ENCODE data around the gene ZNF423.

ZNF423 gene

GRCh38 chr16:49453983-49454382, 401.9 kb downstream of the ZNF423 start:
- TF ChIP-seq EZH2 (IDR thresholded peaks at IDR 0.05; ENCODE audit: borderline replicate concordance, low read length), result no peak
- Histone ChIP-seq H3K4me2 (ENCODE audit: low read length) (peak overlapping the region; percentile 38; the same call in 1 of the 2 replicates), H3K79me2 (ENCODE audit: insufficient read depth, low read length) (no peaks in the 10 kb centered on the region), H4K20me1 (ENCODE audit: insufficient read depth, low read length) (no peaks in the 10 kb centered on the region), H3K36me3 (ENCODE audit: insufficient read depth, low read length) (no peaks in the 10 kb centered on the region; the same call in 1 of the 2 replicates), H3K9ac (ENCODE audit: low read length) (no peak overlapping the region), H3K4me1 (ENCODE audit: insufficient read depth, low read length, severe bottlenecking) (peaks cover 10% of the 10 kb centered on the region), H2AFZ (ENCODE audit: low read length) (no peak overlapping the region), H3K9me2 (ENCODE audit: low read depth, low read length) (no peaks in the 10 kb centered on the region), H3K4me3 (ENCODE audit: low read depth, low read length, poor library complexity, severe bottlenecking) (peak overlapping the region; percentile 50), H3K9me3 (ENCODE audit: low read length) (no peaks in the 10 kb centered on the region; the same call in 1 of the 2 replicates), H3F3A (ENCODE audit: insufficient read depth, low read length) (no peaks in the 10 kb centered on the region), H3K27ac (ENCODE audit: low read depth, low read length, poor library complexity, severe bottlenecking) (no peak overlapping the region), H3K27me3 (ENCODE audit: insufficient read depth, low read length) (peaks cover 9% of the 10 kb centered on the region; the same call in 1 of the 2 replicates)

GRCh38 chr16:49453021-49453420, 402.9 kb downstream of the ZNF423 start:
- Histone ChIP-seq H3K9me3 (ENCODE audit: low read length) (no peaks in the 10 kb centered on the region; the same call in 1 of the 2 replicates), H3F3A (ENCODE audit: insufficient read depth, low read length) (no peaks in the 10 kb centered on the region), H3K9ac (ENCODE audit: low read length) (no peak overlapping the region), H3K27ac (ENCODE audit: low read depth, low read length, poor library complexity, severe bottlenecking) (no peak overlapping the region), H3K4me2 (ENCODE audit: low read length) (no peak overlapping the region), H3K36me3 (ENCODE audit: insufficient read depth, low read length) (no peaks in the 10 kb centered on the region; the same call in 1 of the 2 replicates), H3K79me2 (ENCODE audit: insufficient read depth, low read length) (no peaks in the 10 kb centered on the region), H2AFZ (ENCODE audit: low read length) (no peak overlapping the region), H3K9me2 (ENCODE audit: low read depth, low read length) (no peaks in the 10 kb centered on the region), H4K20me1 (ENCODE audit: insufficient read depth, low read length) (no peaks in the 10 kb centered on the region), H3K27me3 (ENCODE audit: insufficient read depth, low read length) (peaks cover 9% of the 10 kb centered on the region; the same call in 1 of the 2 replicates), H3K4me3 (ENCODE audit: low read depth, low read length, poor library complexity, severe bottlenecking) (no peak overlapping the region), H3K4me1 (ENCODE audit: insufficient read depth, low read length, severe bottlenecking) (peaks cover 10% of the 10 kb centered on the region)
- TF ChIP-seq CTCF (IDR thresholded peaks at IDR 0.05; ENCODE audit: low read length) (no peak), EZH2 (IDR thresholded peaks at IDR 0.05; ENCODE audit: borderline replicate concordance, low read length) (no peak)

DNA sequence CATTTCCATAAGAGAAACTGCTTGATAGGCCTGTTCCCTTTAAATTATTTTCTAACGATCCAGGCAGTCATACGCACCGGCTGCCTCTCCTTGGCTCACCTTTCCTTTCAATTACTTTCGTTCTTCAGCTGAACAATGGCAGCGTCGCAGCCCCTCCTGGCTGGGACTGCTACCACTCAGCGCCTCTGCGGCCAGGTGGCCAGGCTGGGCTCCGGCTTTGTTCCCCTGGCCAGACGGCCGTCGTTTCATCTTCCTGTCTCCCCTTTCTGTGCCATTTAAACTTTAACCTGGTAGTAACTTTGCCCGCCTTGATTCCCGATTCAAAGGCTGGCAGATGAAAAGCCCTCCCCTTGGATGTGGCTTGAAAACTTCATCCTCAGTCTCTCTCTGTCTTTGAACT, 403.3 kb downstream of the ZNF423 start:
- H3K36me3 ChIP-seq (ENCODE audit: insufficient read depth, low read length), result no peaks in the 10 kb centered on the region; the same call in 1 of the 2 replicates
- no peaks in the 10 kb centered on the region for H4K20me1 ChIP-seq (ENCODE audit: insufficient read depth, low read length)
- H3K27ac ChIP-seq (ENCODE audit: low read depth, low read length, poor library complexity, severe bottlenecking), result no peak overlapping the region
- TF ChIP-seq CTCF (IDR thresholded peaks at IDR 0.05; ENCODE audit: low read length) (no peak), EZH2 (IDR thresholded peaks at IDR 0.05; ENCODE audit: borderline replicate concordance, low read length) (no peak)
- no peaks in the 10 kb centered on the region for H3K79me2 ChIP-seq (ENCODE audit: insufficient read depth, low read length)
- H3K9me2 ChIP-seq (ENCODE audit: low read depth, low read length), result no peaks in the 10 kb centered on the region
- peaks cover 9% of the 10 kb centered on the region; the same call in 1 of the 2 replicates for H3K27me3 ChIP-seq (ENCODE audit: insufficient read depth, low read length)
- H3F3A ChIP-seq (ENCODE audit: insufficient read depth, low read length), result no peaks in the 10 kb centered on the region
- H3K9me3 ChIP-seq (ENCODE audit: low read length), result no peaks in the 10 kb centered on the region; the same call in 1 of the 2 replicates
- H3K4me3 ChIP-seq (ENCODE audit: low read depth, low read length, poor library complexity, severe bottlenecking), result no peak overlapping the region
- no peak overlapping the region for H3K9ac ChIP-seq (ENCODE audit: low read length)
- no peak overlapping the region for H2AFZ ChIP-seq (ENCODE audit: low read length)
- no peak overlapping the region for H3K4me2 ChIP-seq (ENCODE audit: low read length)
- H3K4me1 ChIP-seq (ENCODE audit: insufficient read depth, low read length, severe bottlenecking), result peaks cover 10% of the 10 kb centered on the region

DNA sequence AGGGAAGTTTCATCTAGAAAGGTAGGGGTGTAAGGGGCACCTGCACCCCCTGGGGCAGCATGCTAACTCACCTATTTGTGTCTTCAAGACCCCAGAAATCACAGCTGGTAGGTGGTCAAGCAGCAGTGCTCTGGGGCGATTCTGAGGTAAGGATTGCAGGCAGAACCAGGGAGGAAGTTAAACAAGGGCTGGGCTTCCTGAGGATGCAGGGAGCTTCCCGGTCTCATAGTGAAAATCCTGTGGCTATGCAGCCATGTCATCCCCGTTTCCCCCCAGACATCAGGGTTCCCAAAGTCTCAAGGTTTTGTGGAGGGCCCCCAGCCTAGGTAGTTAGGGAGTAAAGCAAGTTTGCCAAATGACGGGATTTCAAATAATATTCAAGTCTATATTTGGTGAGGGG, 403.8 kb downstream of the ZNF423 start:
- H3K9ac ChIP-seq (ENCODE audit: low read length), result no peak overlapping the region
- no peak overlapping the region for H3K4me2 ChIP-seq (ENCODE audit: low read length)
- H4K20me1 ChIP-seq (ENCODE audit: insufficient read depth, low read length), result no peaks in the 10 kb centered on the region
- H3K27me3 ChIP-seq (ENCODE audit: insufficient read depth, low read length), result peaks cover 9% of the 10 kb centered on the region; the same call in 1 of the 2 replicates
- no peaks in the 10 kb centered on the region for H3F3A ChIP-seq (ENCODE audit: insufficient read depth, low read length)
- H2AFZ ChIP-seq (ENCODE audit: low read length), result no peak overlapping the region
- no peaks in the 10 kb centered on the region for H3K79me2 ChIP-seq (ENCODE audit: insufficient read depth, low read length)
- no peak overlapping the region for H3K27ac ChIP-seq (ENCODE audit: low read depth, low read length, poor library complexity, severe bottlenecking)
- H3K9me2 ChIP-seq (ENCODE audit: low read depth, low read length), result no peaks in the 10 kb centered on the region
- no peaks in the 10 kb centered on the region; the same call in 1 of the 2 replicates for H3K36me3 ChIP-seq (ENCODE audit: insufficient read depth, low read length)
- H3K9me3 ChIP-seq (ENCODE audit: low read length), result no peaks in the 10 kb centered on the region; the same call in 1 of the 2 replicates
- peaks cover 10% of the 10 kb centered on the region for H3K4me1 ChIP-seq (ENCODE audit: insufficient read depth, low read length, severe bottlenecking)
- no peak overlapping the region for H3K4me3 ChIP-seq (ENCODE audit: low read depth, low read length, poor library complexity, severe bottlenecking)
- TF ChIP-seq EZH2 (IDR thresholded peaks at IDR 0.05; ENCODE audit: borderline replicate concordance, low read length) (no peak), CTCF (IDR thresholded peaks at IDR 0.05; ENCODE audit: low read length) (no peak)
